Spleen (tissue), 11 donors: ENCODE data around the gene PRKX. TPM values are rescaled to one million over a fixed set of nuclear protein-coding genes. Genes with fewer than 3 reads are reported as not detected.

Source experiments
- DNase-seq: peaks from one replicate; pipeline ENCODE4 v3.0.0-alpha.2; 2020
- H3K27ac ChIP-seq, 8 donors: fragments of 200-600 bp; sonication (generic) in 7 of 8; 1 replicate in 4 of 8; 2 replicates in 4 of 8; pipeline versions ENCODE4 v1.5.0 to v1.8.0; 2016 to 2021; ENCODE audit warnings: inconsistent platforms in 4 of 8, mild to moderate bottlenecking in 4 of 8, moderate library complexity in 1 of 8
- H3K27me3 ChIP-seq, 7 donors: fragments of 200-600 bp; sonication (generic) in 6 of 7; replicated peaks in 1 of 7; 1 replicate in 4 of 7; 2 replicates in 3 of 7; pipeline versions ENCODE4 v1.5.0 to v1.8.0; 2016 to 2021; ENCODE audit warnings: inconsistent platforms in 3 of 7, mild to moderate bottlenecking in 1 of 7
- H3K36me3 ChIP-seq, 6 donors: fragments of 200-600 bp; sonication (generic) in 5 of 6; 1 replicate in 4 of 6; 2 replicates in 2 of 6; pipeline versions ENCODE4 v1.5.0 to v1.8.0; 2016 to 2021; ENCODE audit warnings: inconsistent platforms in 2 of 6
- H3K4me1 ChIP-seq, 6 donors: fragments of 200-600 bp; sonication (generic) in 5 of 6; 1 replicate in 3 of 6; 2 replicates in 3 of 6; pipeline versions ENCODE4 v1.5.0 to v1.8.0; 2016 to 2021; ENCODE audit warnings: inconsistent platforms in 3 of 6
- H3K4me3 ChIP-seq, 8 donors: fragments of 200-600 bp; sonication (generic) in 7 of 8; 1 replicate in 4 of 8; 2 replicates in 4 of 8; pipeline versions ENCODE4 v1.5.0 to v1.8.0; 2016 to 2021; ENCODE audit warnings: inconsistent platforms in 4 of 8, mild to moderate bottlenecking in 4 of 8, moderate library complexity in 2 of 8
- H3K9me3 ChIP-seq, 8 donors: fragments of 200-600 bp; sonication (generic) in 7 of 8; 1 replicate in 4 of 8; 2 replicates in 4 of 8; pipeline versions ENCODE4 v1.5.0 to v1.8.0; 2016 to 2021; ENCODE audit warnings: inconsistent platforms in 4 of 8
- POLR2A ChIP-seq, 3 donors: fragments of 450-650 bp; IDR thresholded peaks; one replicate each; pipeline ENCODE4 v1.5.1; 2017; ENCODE audit warnings: antibody characterized with exemption in 3 of 3, mild to moderate bottlenecking in 1 of 3
- POLR2AphosphoS5 ChIP-seq, 3 donors: sonication (generic); formaldehyde crosslinking; IDR thresholded peaks; one replicate each; pipeline ENCODE4 v1.5.1; 2017; ENCODE audit warnings: antibody characterized with exemption in 3 of 3
- WGBS, 5 donors: extraction: QIAGEN DNeasy Blood & Tissue Kit in 3 of 5; methylation state at CpG; one replicate each; pipeline versions ENCODE4 v1.1.5 to v1.1.7; 2013 to 2018; 5-methylcytosine and 5-hydroxymethylcytosine counted together
- intact Hi-C: fragments of 100-400 bp; cut with DNase I; formaldehyde crosslinking; loops from one replicate; pipeline ENCODE4 v1.15.0; 2023; ENCODE audit warnings: low total_unique reads
- polyA plus RNA-seq, 3 donors: library from polyadenylated mRNA; stranded (reverse); fragments of 200-250 nt; gene quantifications; one replicate each; pipeline ENCODE4 v1.2.1, GENCODE V29; 2013
- total RNA-seq, 7 donors: library from RNA; depleted of rRNA in 3 of 7; stranded (reverse); fragments of >200 nt in 3 of 7; fragmentation: NEBNext Ultra II Directional in 4 of 7; extraction: Animal tissue kit (Norgen Biotek cat#: 25700) in 4 of 7; gene quantifications; one replicate each; pipeline versions ENCODE4 v1.1.0 to v1.2.1, GENCODE V29; 2016 to 2021
- TF ChIP-seq, protein P1 (sequence below), 11 experiments: fragments of 200-600 bp in 7 of 11; fragments of 450-650 bp in 4 of 11; sonication (generic) in 4 of 11; IDR thresholded peaks in 8 of 11; conservative IDR thresholded peaks in 3 of 11; 1 replicate in 7 of 11; 2 replicates in 4 of 11; pipeline versions ENCODE4 v1.4.0 to v1.8.0; 2016 to 2021; ENCODE audit warnings: antibody characterized with exemption in 11 of 11, inconsistent platforms in 4 of 11, mild to moderate bottlenecking in 1 of 11
- donor health status: healthy with polysubstance abuse.
- donor health status: DM: no; HTN: no; CAD: no; lungs with moderate emphysema.
- donor health status: DM: no; HTN: no; CAD: no.
- donor health status: Bipolar disorder and iron deficiency.
- donor health status: healthy.
- donor health status: DM: no; HTN: no; CAD: no.
- donor health status: DM: yes; HTN: yes; CAD: no.

The PRKX gene
- total and polyA plus RNA-seq, 10 donors = 5.4 to 55.0 (median 35.0) TPM

DNA sequence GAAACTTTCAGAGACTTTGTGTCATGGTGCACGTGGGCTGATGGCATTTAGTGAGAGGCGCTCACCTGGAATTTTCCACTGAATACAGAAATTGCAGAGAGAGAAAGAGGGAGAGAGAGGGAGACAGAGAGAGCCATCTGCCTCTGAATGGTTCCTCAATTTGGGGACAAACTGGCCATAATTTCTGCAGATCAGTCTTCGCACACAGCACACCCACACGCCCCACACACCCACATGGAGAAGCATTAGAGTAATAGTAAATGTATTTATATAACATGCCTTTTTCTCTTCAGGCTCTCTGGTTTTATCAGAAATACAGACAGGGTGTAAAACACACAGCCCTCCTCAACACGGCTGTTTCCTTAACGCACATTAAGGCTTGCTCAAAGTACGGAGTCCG, 38.6 kb downstream of the PRKX start:
- no peaks in the 10 kb centered on the region for H3K27me3 ChIP-seq
- 92 to 97% (median 95%) methylated on average over 8 of the region's 8 CpGs for WGBS, 5 donors
- H3K36me3 ChIP-seq = peaks cover 0 to 53% (median 27%) of the 10 kb centered on the region in 6 donors
- no peak overlapping the region for H3K4me3 ChIP-seq
- TF ChIP-seq POLR2AphosphoS5 (IDR thresholded peaks at IDR 0.05) = no peak
- TF ChIP-seq, protein P1, sequence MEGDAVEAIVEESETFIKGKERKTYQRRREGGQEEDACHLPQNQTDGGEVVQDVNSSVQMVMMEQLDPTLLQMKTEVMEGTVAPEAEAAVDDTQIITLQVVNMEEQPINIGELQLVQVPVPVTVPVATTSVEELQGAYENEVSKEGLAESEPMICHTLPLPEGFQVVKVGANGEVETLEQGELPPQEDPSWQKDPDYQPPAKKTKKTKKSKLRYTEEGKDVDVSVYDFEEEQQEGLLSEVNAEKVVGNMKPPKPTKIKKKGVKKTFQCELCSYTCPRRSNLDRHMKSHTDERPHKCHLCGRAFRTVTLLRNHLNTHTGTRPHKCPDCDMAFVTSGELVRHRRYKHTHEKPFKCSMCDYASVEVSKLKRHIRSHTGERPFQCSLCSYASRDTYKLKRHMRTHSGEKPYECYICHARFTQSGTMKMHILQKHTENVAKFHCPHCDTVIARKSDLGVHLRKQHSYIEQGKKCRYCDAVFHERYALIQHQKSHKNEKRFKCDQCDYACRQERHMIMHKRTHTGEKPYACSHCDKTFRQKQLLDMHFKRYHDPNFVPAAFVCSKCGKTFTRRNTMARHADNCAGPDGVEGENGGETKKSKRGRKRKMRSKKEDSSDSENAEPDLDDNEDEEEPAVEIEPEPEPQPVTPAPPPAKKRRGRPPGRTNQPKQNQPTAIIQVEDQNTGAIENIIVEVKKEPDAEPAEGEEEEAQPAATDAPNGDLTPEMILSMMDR (IDR thresholded peaks at IDR 0.05 in 8 of 11, conservative IDR thresholded peaks at IDR 0.05 in 3 of 11) = no peak
- TF ChIP-seq POLR2A (IDR thresholded peaks at IDR 0.05) = no peak
- peaks cover 0 to 8% (median 0%) of the 10 kb centered on the region in 6 donors for H3K4me1 ChIP-seq
- no peak overlapping the region for H3K27ac ChIP-seq
- H3K9me3 ChIP-seq = no peaks in the 10 kb centered on the region
- intact Hi-C loops = no loop called here
- DNase-seq = no peak

DNA sequence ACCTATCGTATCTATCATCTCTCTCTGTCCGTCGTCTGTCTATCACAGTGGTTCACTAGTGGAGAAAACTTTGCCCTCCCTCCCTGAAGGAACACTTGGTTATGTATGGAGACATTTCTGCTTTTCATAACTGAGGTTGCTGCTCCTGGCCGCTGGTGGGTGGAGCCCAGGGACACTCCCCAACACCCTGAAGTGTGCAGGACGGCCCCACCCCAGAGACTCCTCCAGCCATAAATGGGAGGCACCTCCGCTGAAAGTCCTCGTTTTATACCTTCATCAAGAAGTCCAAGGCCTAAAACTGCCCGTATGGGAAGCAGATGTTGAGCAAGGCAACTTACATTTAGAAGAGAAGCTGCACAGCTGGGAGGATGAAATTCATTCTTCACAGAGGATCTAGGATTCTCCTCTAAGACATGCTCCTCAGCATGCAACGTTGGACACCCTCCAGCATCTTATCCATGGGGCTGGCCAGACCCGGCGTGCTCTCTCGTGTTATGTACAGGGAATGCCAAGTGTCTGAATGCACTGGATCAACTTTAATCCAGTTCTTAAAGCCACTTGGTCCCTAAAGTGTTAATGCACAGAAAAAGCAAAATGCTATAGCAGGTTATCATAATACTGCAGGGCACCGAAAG, 43.5 kb downstream of the PRKX start:
- no peaks in the 10 kb centered on the region for H3K27me3 ChIP-seq
- no peaks in the 10 kb centered on the region for H3K9me3 ChIP-seq
- no peak for DNase-seq
- no peak overlapping the region for H3K4me3 ChIP-seq
- no peak overlapping the region for H3K27ac ChIP-seq
- intact Hi-C loops = no loop called here
- 89 to 95% (median 92%) methylated on average over 12 to 13 of the region's 13 CpGs for WGBS, 5 donors
- TF ChIP-seq POLR2A (IDR thresholded peaks at IDR 0.05) (no peak), POLR2AphosphoS5 (IDR thresholded peaks at IDR 0.05) (no peak)
- TF ChIP-seq, protein P1 (IDR thresholded peaks at IDR 0.05 in 8 of 11, conservative IDR thresholded peaks at IDR 0.05 in 3 of 11) = no peak
- H3K4me1 ChIP-seq = no peaks in the 10 kb centered on the region
- peaks cover 0 to 81% (median 33%) of the 10 kb centered on the region in 6 donors for H3K36me3 ChIP-seq

DNA sequence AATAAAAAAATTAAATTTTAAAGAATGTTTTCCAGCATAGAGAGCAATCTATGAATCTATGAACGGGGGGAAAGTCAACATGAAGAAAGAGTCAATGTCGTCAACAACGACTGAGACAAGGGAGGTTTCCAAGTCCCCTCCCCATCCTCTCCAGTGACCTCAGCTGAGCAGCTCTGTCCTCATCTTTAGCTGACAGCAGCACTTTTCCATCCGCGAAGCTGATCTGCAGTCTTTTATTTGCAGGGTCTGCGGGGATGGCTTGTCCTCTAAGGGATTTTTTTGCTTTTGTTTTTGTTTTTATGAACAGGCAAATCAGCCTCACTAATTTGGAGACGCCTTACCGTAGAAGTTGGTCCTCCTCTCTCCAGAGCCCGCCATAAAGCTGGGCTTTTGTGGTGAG, 46.5 kb downstream of the PRKX start:
- Histone ChIP-seq H3K36me3 (peaks cover 0 to 54% (median 15%) of the 10 kb centered on the region in 6 donors), H3K27me3 (no peaks in the 10 kb centered on the region), H3K4me3 (no peak overlapping the region), H3K27ac (no peak overlapping the region), H3K9me3 (no peaks in the 10 kb centered on the region), H3K4me1 (peaks cover 0 to 9% (median 0%) of the 10 kb centered on the region in 6 donors)
- intact Hi-C loops = no loop called here
- no peak for DNase-seq
- TF ChIP-seq, protein P1 (IDR thresholded peaks at IDR 0.05 in 8 of 11, conservative IDR thresholded peaks at IDR 0.05 in 3 of 11) = no peak
- no peak for TF ChIP-seq POLR2AphosphoS5 (IDR thresholded peaks at IDR 0.05)
- no peak for TF ChIP-seq POLR2A (IDR thresholded peaks at IDR 0.05)
- WGBS, 5 donors = 74 to 90% (median 86%) methylated on average over 8 to 9 of the region's 9 CpGs

DNA sequence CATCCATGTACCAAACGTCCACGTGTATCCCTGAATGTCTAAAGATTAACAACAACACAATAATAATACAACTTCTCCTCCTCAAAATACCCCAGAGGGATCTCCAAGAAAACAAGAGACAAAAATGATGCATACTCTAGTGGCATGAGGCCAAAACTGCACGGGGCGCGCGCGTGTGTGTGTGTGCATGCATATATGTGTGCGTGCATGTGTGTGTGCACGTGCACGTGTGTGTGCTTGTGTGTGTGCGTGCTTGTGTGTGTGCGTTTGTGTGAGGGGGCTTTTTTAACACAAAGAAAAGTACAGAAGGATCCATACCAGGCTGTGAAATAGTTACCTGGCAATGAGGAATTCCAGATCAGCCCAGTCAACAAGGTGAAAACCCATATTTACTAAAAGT, 48.5 kb downstream of the PRKX start:
- peaks cover 0 to 9% (median 0%) of the 10 kb centered on the region in 6 donors for H3K4me1 ChIP-seq
- peaks cover 0 to 38% (median 6%) of the 10 kb centered on the region in 6 donors for H3K36me3 ChIP-seq
- TF ChIP-seq POLR2AphosphoS5 (IDR thresholded peaks at IDR 0.05) (no peak), POLR2A (IDR thresholded peaks at IDR 0.05) (no peak)
- TF ChIP-seq, protein P1 (IDR thresholded peaks at IDR 0.05 in 8 of 11, conservative IDR thresholded peaks at IDR 0.05 in 3 of 11) = no peak
- 94 to 99% (median 95%) methylated on average over 12 of the region's 12 CpGs for WGBS, 5 donors
- no peak overlapping the region for H3K27ac ChIP-seq
- no peak for DNase-seq
- no peaks in the 10 kb centered on the region for H3K9me3 ChIP-seq
- intact Hi-C loops = no loop called here
- H3K4me3 ChIP-seq = no peak overlapping the region
- no peaks in the 10 kb centered on the region for H3K27me3 ChIP-seq
